NOMO-1 treated with dmso at 0.1 percent for 144 hours (cell line): Measurements from ENCODE around the gene TMEM255B.
"Not testable (repeated sequence)": the region's sequence is repeated elsewhere in the genome, so short reads cannot be mapped to it uniquely, and the experiment has no call there.

ENCODE experiments used
- DNase-seq: peaks from one replicate; lab custom pipeline; 2025; ENCODE audit not compliant: unreplicated experiment; lab: John Stamatoyannopoulos, UW

TMEM255B gene

DNA sequence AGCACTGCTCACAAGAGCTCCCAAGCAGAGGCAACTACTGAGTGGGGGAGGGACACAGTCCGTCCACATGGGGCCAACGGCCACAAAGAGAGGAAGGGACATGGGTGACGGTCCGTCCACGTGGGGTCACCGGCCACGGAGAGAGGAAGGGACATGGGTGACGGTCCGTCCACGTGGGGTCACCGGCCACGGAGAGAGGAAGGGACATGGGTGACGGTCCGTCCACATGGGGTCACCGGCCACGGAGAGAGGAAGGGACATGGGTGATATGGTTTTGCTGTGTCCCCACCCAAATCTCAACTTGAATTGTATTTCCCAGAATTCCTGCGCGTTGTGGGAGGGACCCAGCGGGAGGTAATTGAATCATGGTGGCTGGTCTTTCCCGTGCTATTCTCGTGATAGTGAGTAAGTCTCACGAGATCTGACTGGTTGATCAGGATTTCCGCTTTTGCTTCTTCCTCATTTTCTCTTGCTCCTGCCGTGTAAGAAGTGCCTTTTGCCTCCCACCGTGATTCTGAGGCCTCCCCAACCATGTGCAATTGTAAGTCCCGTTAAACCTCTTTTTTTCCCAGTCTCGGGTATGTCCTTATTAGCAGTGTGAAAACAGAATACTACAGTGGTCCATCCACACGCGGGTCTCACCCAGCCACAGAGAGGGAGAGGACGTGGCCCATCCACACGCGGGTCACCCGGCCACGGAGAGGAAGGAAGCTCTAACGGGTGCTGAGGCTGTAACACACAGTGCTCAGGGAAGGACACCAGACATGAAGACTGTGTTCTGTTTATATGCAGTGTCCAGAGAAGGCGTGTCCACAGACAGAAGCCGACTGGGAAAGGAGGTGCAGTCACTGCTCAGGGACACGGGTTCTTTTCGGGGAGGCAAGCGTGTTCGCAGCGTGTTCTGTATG lies 56.4 kb downstream of the TMEM255B start:
- DNase-seq, result peak; percentile 62

DNA sequence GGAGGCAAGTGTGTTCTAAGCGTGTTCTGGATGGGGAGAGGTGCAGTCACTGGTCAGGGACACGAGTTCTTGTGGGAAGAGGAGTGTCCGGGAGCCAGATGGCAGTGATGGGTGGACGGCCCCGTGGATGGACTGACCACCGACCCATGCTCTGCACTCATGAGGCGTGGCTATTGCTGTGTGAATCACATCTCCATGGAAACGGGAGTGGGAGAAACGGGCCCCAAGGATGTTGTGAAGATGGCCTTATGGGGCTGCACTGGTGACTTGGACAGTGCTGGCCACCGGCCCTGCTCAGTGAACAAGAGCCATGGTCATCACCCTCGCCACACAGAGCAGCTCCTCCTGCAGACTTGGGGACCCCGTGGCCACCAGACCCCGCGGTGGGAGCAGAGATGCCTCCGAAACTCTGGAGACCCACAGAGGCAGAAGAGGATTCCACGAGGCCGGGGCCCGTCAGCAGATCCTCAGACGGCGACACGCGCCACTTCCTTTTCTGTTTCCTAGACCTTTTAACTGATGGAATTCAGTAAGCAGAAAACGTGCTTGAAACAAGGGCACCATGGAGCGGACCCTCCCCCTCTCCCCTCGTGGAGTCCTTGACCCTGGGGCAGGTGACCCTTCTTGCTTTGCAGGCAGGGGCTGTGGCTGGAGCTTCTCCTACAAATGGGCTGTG lies 57.4 kb downstream of the TMEM255B start:
- DNase-seq, result no peak

DNA sequence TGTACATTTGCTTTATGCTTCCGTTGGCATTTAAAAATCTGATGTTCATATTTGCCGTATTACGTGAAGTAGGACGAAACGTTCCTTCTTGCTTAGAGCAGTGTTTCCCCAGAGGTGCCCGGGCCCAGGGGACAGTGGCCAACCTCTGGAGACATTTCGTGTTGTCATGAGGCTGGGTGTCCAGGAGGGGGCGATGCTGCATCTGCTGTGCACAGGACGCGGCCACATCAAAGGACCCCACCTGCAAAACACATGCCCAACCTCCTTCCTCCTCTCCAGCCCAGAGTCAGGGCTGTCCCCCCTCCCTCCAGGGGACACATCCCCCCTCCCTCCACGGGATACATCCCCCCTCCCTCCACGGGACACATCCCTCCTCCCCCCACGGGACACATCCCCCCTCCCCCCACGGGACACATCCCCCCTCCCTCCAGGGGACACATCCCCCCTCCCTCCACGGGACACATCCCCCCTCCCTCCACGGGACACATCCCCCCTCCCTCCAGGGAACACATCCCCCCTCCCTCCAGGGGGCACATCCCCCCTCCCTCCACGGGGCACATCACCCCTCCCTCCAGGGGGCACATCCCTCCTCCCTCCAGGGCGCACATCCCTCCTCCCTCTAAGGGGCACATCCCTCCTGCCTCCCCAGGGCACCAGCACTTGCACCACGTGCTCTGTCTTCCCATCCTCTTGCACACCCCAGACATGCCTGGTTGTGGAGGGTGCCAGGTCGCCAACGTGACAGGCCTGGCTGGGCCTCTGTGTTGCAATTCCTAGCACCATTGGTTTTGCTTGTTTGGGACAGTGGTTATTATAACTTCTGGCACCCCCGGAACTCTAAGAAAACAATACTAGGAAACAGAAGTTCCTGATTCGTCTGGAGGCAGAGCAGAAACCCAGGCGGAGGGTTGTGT lies 58.2 kb downstream of the TMEM255B start:
- DNase-seq, result no peak

DNA sequence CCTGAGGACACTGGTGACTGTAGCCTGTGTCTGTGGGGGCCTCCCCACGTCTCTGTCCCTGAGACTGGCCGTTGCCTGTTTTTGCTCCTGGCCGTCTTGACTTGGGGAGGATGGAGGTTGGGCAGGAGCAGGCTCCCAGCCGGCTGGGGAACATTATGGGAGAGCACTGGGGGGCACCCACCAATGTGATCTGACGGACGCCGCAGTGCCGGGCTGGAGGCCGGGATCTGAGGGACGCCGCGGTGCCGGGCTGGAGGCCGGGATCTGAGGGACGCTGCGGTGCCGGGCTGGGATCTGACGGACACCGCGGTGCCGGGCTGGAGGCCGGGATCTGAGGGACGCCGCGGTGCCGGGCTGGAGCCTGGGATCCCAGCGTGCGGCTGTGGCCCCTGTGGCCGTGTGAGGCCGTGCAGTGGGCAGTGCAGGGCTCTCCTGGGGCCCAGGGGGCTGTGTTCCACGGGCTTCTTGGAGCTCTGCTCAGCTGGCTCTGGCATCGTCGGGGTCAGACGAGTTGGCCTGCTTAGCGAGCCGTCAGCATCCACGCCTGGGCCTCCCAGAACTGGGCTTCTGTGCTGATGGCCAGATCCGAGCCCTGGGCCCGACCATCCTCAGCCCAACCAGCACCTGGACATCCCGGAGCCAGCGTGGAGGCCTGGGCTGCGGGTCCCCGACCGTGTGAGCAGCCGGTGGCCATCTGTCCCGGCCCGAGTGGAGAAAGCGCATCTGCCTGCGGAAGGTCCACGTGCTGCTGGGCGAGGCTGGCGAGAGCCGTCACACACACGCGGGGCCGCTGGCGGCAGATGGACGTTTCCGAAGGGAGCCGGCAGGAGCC lies 59.0 kb downstream of the TMEM255B start:
- no peak for DNase-seq

DNA sequence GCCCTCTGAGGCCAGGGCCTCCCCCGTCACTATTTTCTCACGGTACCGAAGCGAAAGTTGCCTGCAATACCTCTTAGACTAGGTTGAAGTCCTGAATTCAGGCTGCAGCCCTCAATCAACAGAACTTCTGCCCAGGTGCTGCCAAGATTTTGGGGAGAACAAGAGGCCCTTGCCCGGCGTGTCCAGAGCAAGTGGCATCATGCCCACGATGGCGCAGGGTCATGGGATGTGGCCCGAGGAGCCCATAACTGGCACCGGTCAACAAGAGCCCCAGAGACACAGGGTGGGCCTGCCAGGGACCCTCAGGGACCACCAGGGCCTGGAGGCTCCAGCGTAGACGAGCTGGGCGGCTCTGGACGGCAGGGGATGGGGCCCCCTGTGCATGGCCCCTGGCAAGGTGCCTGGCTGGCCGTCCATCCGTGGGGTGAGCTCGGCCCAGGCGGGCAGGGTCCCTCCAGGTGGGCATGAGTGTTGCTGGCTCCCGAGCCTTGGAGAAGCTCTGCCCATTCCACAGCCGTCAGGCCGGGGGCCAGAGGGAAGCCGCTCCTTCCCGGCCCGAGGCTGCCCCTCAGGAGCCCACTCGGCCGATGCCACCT lies 59.8 kb downstream of the TMEM255B start:
- no peak for DNase-seq

GRCh38 chr13:113819341-113819730 lies 60.3 kb downstream of the TMEM255B start:
- no peak for DNase-seq

DNA sequence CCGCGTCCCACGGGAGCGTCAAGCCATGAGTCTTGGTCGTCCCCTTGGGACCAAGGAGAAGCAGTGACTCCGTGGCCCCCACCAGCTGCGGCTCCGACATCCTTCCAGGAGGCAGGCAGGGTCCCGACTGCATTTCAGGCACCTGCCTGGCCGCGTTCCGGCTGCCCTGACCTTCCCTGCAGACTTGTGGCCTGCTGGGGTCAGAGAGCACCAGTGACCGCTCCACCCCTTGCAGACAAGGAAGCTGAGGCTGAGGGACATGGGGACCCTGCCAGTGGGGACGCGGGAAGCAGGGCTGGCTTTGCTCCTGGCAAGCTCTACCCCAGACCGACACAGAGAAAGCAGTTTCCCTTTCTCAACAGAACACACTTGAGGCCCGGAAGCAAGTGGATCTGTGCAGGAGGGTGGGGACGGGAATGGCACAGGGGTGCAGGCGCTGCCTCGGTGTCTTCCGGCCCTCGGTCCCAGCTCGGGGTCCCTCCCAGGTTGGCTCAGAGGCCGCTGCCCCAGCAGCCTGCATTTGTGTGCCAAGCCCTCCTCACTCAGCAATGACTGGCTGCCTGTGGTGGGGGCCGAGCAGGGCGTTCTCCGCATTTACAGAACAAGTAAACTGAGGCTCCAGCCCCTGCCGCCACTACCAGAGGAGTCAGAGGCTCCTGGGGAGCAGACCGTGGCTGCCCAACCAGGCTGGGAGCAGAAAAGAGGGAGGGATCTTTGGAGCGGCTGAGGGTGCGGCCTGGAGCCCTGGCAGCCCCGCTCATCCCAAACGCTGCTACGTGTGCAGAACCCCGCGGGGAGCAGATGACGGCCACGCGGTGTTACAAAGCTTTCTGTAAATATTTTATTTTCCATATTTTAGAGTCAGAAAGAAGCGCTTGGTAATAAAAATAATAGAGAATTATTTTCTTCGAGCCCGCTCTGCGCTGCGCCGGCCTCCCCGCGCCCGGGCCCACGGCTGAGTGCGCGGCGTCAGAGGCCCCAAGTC lies 61.0 kb downstream of the TMEM255B start:
- no peak for DNase-seq

DNA sequence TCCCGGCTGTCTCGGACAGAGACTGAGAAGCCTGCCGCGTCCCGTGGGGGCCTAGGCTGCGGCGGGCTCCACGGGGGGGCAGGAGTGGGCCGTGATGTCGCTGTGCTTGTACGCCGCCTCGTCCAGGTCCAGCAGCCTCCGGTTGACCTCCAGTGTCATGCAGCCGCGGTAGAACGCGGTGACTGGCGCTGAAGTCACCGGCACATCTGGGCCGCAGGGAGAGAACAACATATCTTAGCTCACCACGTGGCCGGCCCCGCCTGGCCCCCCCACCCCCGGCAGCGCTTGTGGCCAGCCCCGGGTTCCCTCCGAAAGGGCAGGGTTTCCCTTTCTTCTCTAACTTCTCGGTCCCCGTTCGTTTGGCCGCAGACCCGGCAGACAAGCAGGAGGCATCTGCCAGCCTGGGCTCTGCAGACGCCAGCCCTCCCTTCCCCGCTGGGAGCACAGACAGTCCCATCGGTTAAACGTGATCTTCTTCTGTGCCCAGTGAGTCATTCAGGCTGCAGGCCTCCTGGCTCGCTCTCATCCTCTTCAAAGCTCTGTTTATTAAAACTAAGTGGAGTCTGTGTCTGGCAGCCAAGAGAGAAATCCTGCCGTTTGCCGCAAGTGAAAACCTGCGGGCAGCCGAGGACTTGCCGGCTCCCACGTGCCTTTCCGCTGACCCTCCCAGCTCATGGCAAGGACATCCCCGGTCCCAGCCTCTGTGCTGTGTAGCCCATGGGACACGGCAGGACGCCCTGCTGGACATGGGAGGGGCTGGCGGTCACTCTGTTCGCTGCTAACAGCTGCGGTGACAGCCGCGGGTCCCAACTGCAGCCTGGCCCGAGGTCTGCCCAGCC lies 62.0 kb downstream of the TMEM255B start:
- DNase-seq, result no peak

GRCh38 chr13:113821847-113822246 lies 62.8 kb downstream of the TMEM255B start:
- no peak for DNase-seq

- DNase-seq, result no peak
Measured at GRCh38 chr13:113822266-113822665, 63.2 kb downstream of the TMEM255B start.

- no peak for DNase-seq
Measured at GRCh38 chr13:113822956-113823744, 64.1 kb downstream of the TMEM255B start.

GRCh38 chr13:113823771-113824170 lies 64.7 kb downstream of the TMEM255B start:
- no peak for DNase-seq

- DNase-seq, result no peak
Measured at GRCh38 chr13:113825841-113826240, 66.8 kb downstream of the TMEM255B start.

- not testable (repeated sequence) for DNase-seq
Measured at GRCh38 chr13:113826446-113826845, 67.4 kb downstream of the TMEM255B start.

DNA sequence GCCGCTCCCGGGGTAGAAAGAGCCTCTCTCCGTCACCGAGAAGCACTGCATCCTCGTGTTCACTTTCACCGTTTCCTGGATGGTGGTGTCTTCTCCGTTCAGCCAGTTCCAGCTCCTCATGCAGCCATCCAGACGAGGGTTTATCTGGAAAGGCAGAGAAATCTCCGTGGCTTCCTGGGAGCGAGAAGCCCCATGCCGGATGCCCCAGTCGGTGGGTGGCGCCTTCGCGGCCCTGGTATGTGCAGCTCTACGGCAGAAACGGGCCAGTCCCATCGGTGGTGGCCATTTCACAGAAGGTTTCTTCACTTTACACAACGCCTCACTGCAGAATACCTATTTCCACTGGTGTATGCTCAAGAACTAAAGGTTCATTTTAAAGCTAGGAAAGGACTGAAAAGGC lies 68.0 kb downstream of the TMEM255B start:
- DNase-seq, result no peak

GRCh38 chr13:113828282-113828825 lies 69.3 kb downstream of the TMEM255B start:
- no peak for DNase-seq

GRCh38 chr13:113830426-113830950 lies 71.5 kb downstream of the TMEM255B start:
- not testable (repeated sequence) for DNase-seq
